PC-9 (cell line): ENCODE measurements around the gene KDELR1.

ENCODE experiments used
- EZH2 ChIP-seq: fragments of 200-600 bp; sonication (generic); IDR thresholded peaks from 2 replicates; pipeline ENCODE4 v1.8.0; 2017; ENCODE audit warnings: antibody characterized with exemption, low read depth
- TF ChIP-seq, protein P1 (sequence below): fragments of 200-600 bp; sonication (generic); conservative IDR thresholded peaks from 2 replicates; pipeline ENCODE4 v1.6.1; 2017; ENCODE audit warnings: mixed run types, antibody characterized with exemption, mild to moderate bottlenecking, moderate library complexity

- TF ChIP-seq, protein P1, sequence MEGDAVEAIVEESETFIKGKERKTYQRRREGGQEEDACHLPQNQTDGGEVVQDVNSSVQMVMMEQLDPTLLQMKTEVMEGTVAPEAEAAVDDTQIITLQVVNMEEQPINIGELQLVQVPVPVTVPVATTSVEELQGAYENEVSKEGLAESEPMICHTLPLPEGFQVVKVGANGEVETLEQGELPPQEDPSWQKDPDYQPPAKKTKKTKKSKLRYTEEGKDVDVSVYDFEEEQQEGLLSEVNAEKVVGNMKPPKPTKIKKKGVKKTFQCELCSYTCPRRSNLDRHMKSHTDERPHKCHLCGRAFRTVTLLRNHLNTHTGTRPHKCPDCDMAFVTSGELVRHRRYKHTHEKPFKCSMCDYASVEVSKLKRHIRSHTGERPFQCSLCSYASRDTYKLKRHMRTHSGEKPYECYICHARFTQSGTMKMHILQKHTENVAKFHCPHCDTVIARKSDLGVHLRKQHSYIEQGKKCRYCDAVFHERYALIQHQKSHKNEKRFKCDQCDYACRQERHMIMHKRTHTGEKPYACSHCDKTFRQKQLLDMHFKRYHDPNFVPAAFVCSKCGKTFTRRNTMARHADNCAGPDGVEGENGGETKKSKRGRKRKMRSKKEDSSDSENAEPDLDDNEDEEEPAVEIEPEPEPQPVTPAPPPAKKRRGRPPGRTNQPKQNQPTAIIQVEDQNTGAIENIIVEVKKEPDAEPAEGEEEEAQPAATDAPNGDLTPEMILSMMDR = no peak
- no peak for TF ChIP-seq EZH2
Measured at GRCh38 chr19:48403606-48404005, 12.3 kb upstream of the KDELR1 start.
